GM12878 (cell line): ENCODE results near the gene EDA2R. TPM values are rescaled to one million over a fixed set of nuclear protein-coding genes. Genes with fewer than 3 reads are reported as not detected.

Experiments used
- ATAC-seq: fragments of 200-7000 bp; cut with Tn5 transposase; 3 replicates; pipeline ENCODE4 v1.9.1; 2020; ENCODE audit warnings: mild to moderate bottlenecking, moderate library complexity
- BruUV-seq: library from RNA; stranded (reverse); fragments of 400-500 nt; replicated peaks from 2 replicates; lab custom pipeline; 2021; lab: Mats Ljungman, UMichigan
- CTCF ChIA-PET: fragments of 300-600 bp; sonication (Branson Sonifier 250); formaldehyde crosslinking; extraction: SDS; loops from one replicate; lab custom pipeline; 2021; ENCODE audit warnings: inconsistent platforms; lab: Yijun Ruan, JAX
- POLR2A ChIA-PET: fragments of 350-600 bp; formaldehyde crosslinking; extraction: SDS; loops from one replicate; lab custom pipeline; 2021; ENCODE audit warnings: inconsistent platforms; lab: Charles Lee
- RAD21 ChIA-PET: fragments of 300-600 bp; sonication (Branson Sonifier 250); formaldehyde crosslinking; loops from one replicate; lab custom pipeline; 2023; ENCODE audit warnings: antibody characterized with exemption; ENCODE audit not compliant: unreplicated experiment; lab: Charles Lee
- SMC1A ChIA-PET: fragments of 300-600 bp; sonication (Branson Sonifier 250); formaldehyde crosslinking; loops from one replicate; lab custom pipeline; 2023; ENCODE audit not compliant: unreplicated experiment, uncharacterized antibody; lab: Charles Lee
- DNase-seq: peaks from one replicate; pipeline ENCODE4 v3.0.0-alpha.2; 2011; ENCODE audit warnings: low read depth, low spot score
- FAIRE-seq: peaks from 3 replicates; lab custom pipeline; 2011; peaks lifted over from hg19 to GRCh38; lab: Jason Lieb, UNC
- H2AFZ ChIP-seq: 2 replicates; pipeline ENCODE4 v1.6.0; 2011; ENCODE audit warnings: low read depth, low read length, control low read depth; ENCODE audit not compliant: control insufficient read depth
- H3K27ac ChIP-seq: 2 replicates; pipeline ENCODE4 v1.5.1; 2011; ENCODE audit warnings: control low read depth; ENCODE audit not compliant: control insufficient read depth, insufficient read depth
- H3K27me3 ChIP-seq, 2 experiments: replicated peaks in 1 of 2; 2 replicates each; pipeline versions ENCODE4 v1.6.0 to v1.6.1; 2011; ENCODE audit warnings: low read length in 1 of 2; ENCODE audit not compliant: control insufficient read depth in 2 of 2, insufficient read depth in 2 of 2
- H3K36me3 ChIP-seq, 2 experiments: 2 replicates each; pipeline ENCODE4 v1.5.1; 2011; ENCODE audit warnings: low read length in 1 of 2; ENCODE audit not compliant: control insufficient read depth in 2 of 2, insufficient read depth in 2 of 2
- H3K4me1 ChIP-seq: 2 replicates; pipeline ENCODE4 v1.6.1; 2011; ENCODE audit warnings: mild to moderate bottlenecking, low read length, moderate library complexity, mixed read lengths; ENCODE audit not compliant: control insufficient read depth, insufficient read depth
- H3K4me2 ChIP-seq: 2 replicates; pipeline ENCODE4 v1.6.0; 2011; ENCODE audit warnings: control low read depth; ENCODE audit not compliant: control insufficient read depth, insufficient read depth
- H3K4me3 ChIP-seq: fragments of 200-600 bp; sonication (generic); 2 replicates; pipeline ENCODE4 v1.5.1; 2016
- H3K79me2 ChIP-seq: 2 replicates; pipeline ENCODE4 v1.6.0; 2011; ENCODE audit warnings: low read length; ENCODE audit not compliant: control insufficient read depth, insufficient read depth
- H3K9ac ChIP-seq: 2 replicates; pipeline ENCODE4 v1.8.0; 2011; ENCODE audit warnings: low read length, control low read depth, mixed read lengths; ENCODE audit not compliant: control insufficient read depth, insufficient read depth
- H3K9me3 ChIP-seq: replicated peaks from 3 replicates; pipeline ENCODE4 v1.5.1; 2011; ENCODE audit warnings: mild to moderate bottlenecking, low read length; ENCODE audit not compliant: control insufficient read depth, insufficient read depth
- H4K20me1 ChIP-seq: 2 replicates; pipeline ENCODE4 v1.6.0; 2011; ENCODE audit not compliant: control insufficient read depth, insufficient read depth
- ASH2L ChIP-seq: fragments of 300-600, 200-600 bp; sonication (generic); IDR thresholded peaks from 2 replicates; pipeline ENCODE4 v1.6.1; 2017; ENCODE audit warnings: low read depth, mild to moderate bottlenecking, borderline replicate concordance
- CTCF ChIP-seq, 3 experiments: IDR thresholded peaks in 2 of 3; conservative IDR thresholded peaks in 1 of 3; 2 replicates each; pipeline ENCODE4 v1.5.1; 2011; ENCODE audit warnings: low read depth in 3 of 3, low read length in 3 of 3, mild to moderate bottlenecking in 3 of 3, control low read depth in 2 of 3, moderate library complexity in 2 of 3, inconsistent platforms in 1 of 3, mixed read lengths in 1 of 3; ENCODE audit not compliant: control insufficient read depth in 2 of 3, insufficient read depth in 1 of 3; ENCODE audit errors: extremely low read depth in 1 of 3
- ELK1 ChIP-seq: IDR thresholded peaks from 2 replicates; pipeline ENCODE4 v1.6.1; 2012; ENCODE audit warnings: low read depth, low read length, improper control_type of control experiment
- GATAD2B ChIP-seq: fragments of 450-650 bp; conservative IDR thresholded peaks from 2 replicates; pipeline ENCODE4 v1.6.1; 2017; ENCODE audit warnings: low read depth, mild to moderate bottlenecking, moderate library complexity
- MEF2B ChIP-seq: fragments of 450-650 bp; IDR thresholded peaks from 2 replicates; pipeline ENCODE4 v1.6.1; 2018; ENCODE audit warnings: mild to moderate bottlenecking, moderate library complexity; ENCODE audit not compliant: partially characterized antibody, poor library complexity, severe bottlenecking
- NRF1 ChIP-seq: conservative IDR thresholded peaks from 2 replicates; pipeline ENCODE4 v1.6.1; 2011; ENCODE audit warnings: mild to moderate bottlenecking, low read depth, low read length, improper control_type of control experiment
- PKNOX1 ChIP-seq: fragments of 450-650 bp; IDR thresholded peaks from 2 replicates; pipeline ENCODE4 v1.6.1; 2016; ENCODE audit warnings: mild to moderate bottlenecking
- POLR2A ChIP-seq: IDR thresholded peaks from 2 replicates; pipeline ENCODE4 v1.6.1; 2011; ENCODE audit warnings: low read depth, mild to moderate bottlenecking, low read length
- RAD21 ChIP-seq: IDR thresholded peaks from 2 replicates; pipeline ENCODE4 v1.6.1; 2011; ENCODE audit warnings: mild to moderate bottlenecking, low read depth, low read length, moderate library complexity; ENCODE audit not compliant: insufficient read depth
- SIN3A ChIP-seq: IDR thresholded peaks from 2 replicates; pipeline ENCODE4 v1.6.1; 2012; ENCODE audit warnings: low read depth, low read length, improper control_type of control experiment
- SMAD5 ChIP-seq: IDR thresholded peaks from 2 replicates; pipeline ENCODE4 v1.6.1; 2016; ENCODE audit warnings: antibody characterized with exemption, low read depth
- ZNF622 ChIP-seq: fragments of 450-650 bp; IDR thresholded peaks from 2 replicates; pipeline ENCODE4 v1.6.1; 2017; ENCODE audit warnings: mild to moderate bottlenecking, inconsistent platforms
- WGBS: methylation state at CpG from one replicate; pipeline ENCODE4 v1.1.6; 2016; ENCODE audit warnings: low lambda C conversion rate; ENCODE audit not compliant: insufficient replicate concordance, insufficient coverage; ENCODE audit errors: missing lambda C conversion rate; 5-methylcytosine and 5-hydroxymethylcytosine counted together
- in situ Hi-C: fragments of 300-500 bp; cut with MboI; formaldehyde crosslinking; loops from 9 replicates; pipeline ENCODE4 v1.14.3; 2018; ENCODE audit warnings: mixed read lengths
- intact Hi-C: fragments of 100-400 bp; cut with micrococcal nuclease; formaldehyde crosslinking; loops from one replicate; pipeline ENCODE4 v1.14.2; 2022; ENCODE audit not compliant: unreplicated experiment
- polyA plus RNA-seq, 11 experiments: library from polyadenylated mRNA; depleted of rRNA in 4 of 11; unstranded in 6 of 11; stranded (reverse) in 5 of 11; fragments of >200 nt; fragmentation: Nextera tagmentation in 4 of 11; fragmentation: Illumina TruSeq in 1 of 11; extraction: Ambion mirVana in 4 of 11; extraction: Trizol in 1 of 11; gene quantifications; 1 replicate in 1 of 11; 2 replicates in 10 of 11; pipeline versions ENCODE4 v1.2.1 to v1.2.3, GENCODE V29; 2011 to 2016; ENCODE audit warnings: inconsistent platforms in 2 of 11, missing spikeins in 2 of 11, low read depth in 1 of 11
- total RNA-seq, 4 experiments: library from RNA; depleted of rRNA in 3 of 4; stranded (reverse); fragments of >200 nt in 3 of 4; fragmentation: Illumina TruSeq in 1 of 4; extraction: Trizol in 1 of 4; gene quantifications; 2 replicates each; pipeline versions ENCODE4 v1.2.1 to v1.2.3, GENCODE V29; 2013 to 2021

EDA2R gene
- total and polyA plus RNA-seq, 10 of the 15 experiments (the other 5 are each of a cell fraction or from before 2014, with no cell fraction given): 3.3 to 33.5 (median 8.4) TPM

GRCh38 chrX:66680451-66680850 lies 41.6 kb upstream of the EDA2R start:
- no peak for ATAC-seq
- DNase-seq: no peak
- no peaks in the 10 kb centered on the region for H3K27me3 ChIP-seq
- FAIRE-seq: no peak
- H3K36me3 ChIP-seq: no peaks in the 10 kb centered on the region
- H3K4me1 ChIP-seq: no peaks in the 10 kb centered on the region
- in situ Hi-C loops (no loop called here), intact Hi-C loops (no loop called here)
- no peak overlapping the region for H3K4me3 ChIP-seq
- TF ChIP-seq GATAD2B: no peak
- TF ChIP-seq SMAD5: no peak
- no peak for TF ChIP-seq ASH2L
- TF ChIP-seq PKNOX1: no peak
- no peak overlapping the region for H3K4me2 ChIP-seq
- RAD21 ChIA-PET: no interaction called here
- H2AFZ ChIP-seq: no peak overlapping the region
- H3K79me2 ChIP-seq: no peaks in the 10 kb centered on the region
- 38% methylated on average over 2 of the region's 2 CpGs for WGBS
- no peak overlapping the region for H3K27ac ChIP-seq
- no peak overlapping the region for H3K9ac ChIP-seq
- no peaks in the 10 kb centered on the region for H4K20me1 ChIP-seq
- no TSS peak for BruUV-seq
- H3K9me3 ChIP-seq: no peaks in the 10 kb centered on the region
- SMC1A ChIA-PET: no interaction called here
- CTCF ChIA-PET: no interaction called here
- POLR2A ChIA-PET: no interaction called here

- Histone ChIP-seq H3K9me3 (no peaks in the 10 kb centered on the region), H3K4me2 (no peak overlapping the region)
- TF ChIP-seq MEF2B (no peak), ZNF622 (no peak), ELK1 (no peak), CTCF (IDR thresholded peaks at IDR 0.05 in 2 of 3, conservative IDR thresholded peaks at IDR 0.05 in 1 of 3; ENCODE audit: control insufficient read depth in 2 of 3, extremely low read depth in 1 of 3, insufficient read depth in 1 of 3, low read depth in 3 of 3, low read length in 3 of 3) (no peak), RAD21 (no peak), POLR2A (no peak), SIN3A (no peak), NRF1 (no peak)
Observed at GRCh38 chrX:66677430-66677829, 38.6 kb upstream of the EDA2R start.

More at GRCh38 chrX:66677430-66677829, 38.6 kb upstream of the EDA2R start:
- Histone ChIP-seq H3K79me2 (no peaks in the 10 kb centered on the region), H3K9ac (no peak overlapping the region), H3K36me3 (no peaks in the 10 kb centered on the region), H3K27me3 (no peaks in the 10 kb centered on the region), H3K4me1 (no peaks in the 10 kb centered on the region), H2AFZ (no peak overlapping the region), H4K20me1 (no peaks in the 10 kb centered on the region), H3K4me3 (no peak overlapping the region), H3K27ac (no peak overlapping the region)
- WGBS: 20% methylated on average over 5 of the region's 5 CpGs
- DNase-seq: no peak
- intact Hi-C loops (no loop called here), in situ Hi-C loops (no loop called here)
- no TSS peak for BruUV-seq
- POLR2A ChIA-PET: no interaction called here
- ATAC-seq: no peak
- RAD21 ChIA-PET: no interaction called here
- no peak for FAIRE-seq
- SMC1A ChIA-PET: no interaction called here
- CTCF ChIA-PET: no interaction called here
